Non-pigmented ciliary epithelial cell (primary cell): ENCODE measurements around the gene FAM107B.

ENCODE experiments used
- DNase-seq: peaks from one replicate; pipeline ENCODE4 v3.0.0-alpha.2; 2010; ENCODE audit warnings: low read depth

FAM107B gene

DNA sequence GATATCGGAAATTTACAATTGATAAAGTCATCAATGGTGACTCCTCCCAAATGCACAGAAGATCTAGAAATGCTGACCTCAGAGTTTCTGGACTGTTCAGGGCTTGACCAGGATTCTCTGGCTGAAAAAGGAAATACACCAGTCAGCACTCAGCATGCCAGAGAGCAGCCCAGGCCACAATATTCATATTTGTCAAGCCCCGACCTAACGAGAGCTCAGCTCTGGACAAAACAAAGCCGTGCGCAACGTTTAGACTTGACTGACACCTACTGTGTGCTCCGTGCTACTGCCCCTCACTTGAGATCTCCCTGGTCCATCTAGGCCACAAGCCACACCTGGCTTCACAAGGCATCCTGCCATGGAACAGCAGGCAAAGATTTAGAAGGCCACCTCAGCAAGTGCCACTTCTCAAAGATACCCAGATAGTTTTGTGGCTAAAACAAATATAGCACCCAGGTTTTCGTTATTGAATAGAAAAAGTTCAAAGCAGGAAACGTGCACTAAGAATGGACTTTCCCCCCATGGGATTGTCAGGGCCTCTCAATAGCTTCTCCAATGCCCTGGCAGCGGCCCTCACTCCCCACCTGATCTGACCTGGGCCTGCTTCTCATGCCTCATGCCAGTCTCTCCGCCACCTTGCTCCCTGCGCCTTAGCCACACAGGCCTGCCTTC is 218.3 kb downstream of the FAM107B start:
- DNase-seq = no peak

DNA sequence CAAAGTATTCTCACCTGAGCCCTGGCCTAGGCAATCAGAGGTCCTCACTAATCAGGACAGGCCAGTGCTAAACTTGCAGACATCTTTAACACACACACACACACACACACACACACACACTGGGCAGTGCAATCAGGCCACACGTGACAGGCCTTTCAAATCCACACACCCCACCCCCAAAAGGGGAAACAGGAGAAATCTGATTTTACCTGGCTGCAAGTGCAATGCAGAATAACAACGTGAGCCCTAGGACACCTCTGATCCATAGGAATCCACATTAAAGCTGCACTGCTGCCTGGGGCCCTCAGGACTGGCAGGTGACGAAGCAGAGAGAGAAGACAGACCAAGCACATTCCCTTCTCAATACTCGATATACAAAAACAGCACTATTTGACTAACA is 218.9 kb downstream of the FAM107B start:
- DNase-seq = no peak

- no peak for DNase-seq
Observed at GRCh38 chr10:14554491-14555205, 220.0 kb downstream of the FAM107B start.

GRCh38 chr10:14554091-14554490 is 220.6 kb downstream of the FAM107B start:
- DNase-seq = no peak

DNA sequence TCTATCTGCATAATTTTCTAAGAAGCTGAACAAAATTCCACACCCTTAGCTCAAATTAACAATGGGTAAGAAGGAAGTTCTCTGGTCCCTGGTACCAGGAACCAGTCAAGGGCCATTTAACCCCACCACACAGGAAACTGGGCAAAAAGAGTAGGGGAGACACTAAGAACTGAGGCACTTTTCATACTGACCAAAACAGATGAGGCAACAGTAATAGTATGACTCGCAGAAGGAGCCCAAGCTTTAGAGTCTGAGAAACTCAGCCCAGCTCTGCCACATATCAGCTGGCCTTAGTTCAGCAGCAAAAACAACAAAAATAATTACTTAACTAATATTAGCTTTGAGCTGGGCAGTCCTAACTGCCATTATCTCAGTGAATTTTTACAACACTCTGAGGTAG is 221.2 kb downstream of the FAM107B start:
- DNase-seq = no peak

- DNase-seq = no peak
Observed at GRCh38 chr10:14552015-14552414, 222.7 kb downstream of the FAM107B start.

DNA sequence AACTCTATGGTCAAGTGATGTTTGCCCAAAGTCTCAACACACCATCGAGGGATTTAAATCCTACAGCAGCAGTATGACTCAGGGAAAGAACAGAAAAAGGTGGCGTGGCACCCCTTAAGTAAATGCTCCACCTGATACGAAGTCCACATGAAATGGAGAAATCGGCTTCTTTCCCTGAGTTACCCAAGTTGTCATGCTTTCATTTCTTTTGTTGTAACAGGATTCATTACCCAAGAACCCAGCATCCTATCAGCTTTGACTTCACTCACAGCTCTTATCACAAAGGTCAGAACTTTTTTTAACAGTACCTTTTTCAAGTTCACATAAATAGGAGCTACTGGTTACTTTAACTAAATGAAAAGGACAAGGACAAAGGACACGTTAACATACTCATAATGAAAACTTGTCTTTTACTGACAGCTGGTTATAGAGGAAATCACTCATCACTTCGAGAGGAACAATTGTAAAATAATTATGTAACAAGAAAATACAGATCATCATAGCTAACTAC is 224.2 kb downstream of the FAM107B start:
- no peak for DNase-seq

DNA sequence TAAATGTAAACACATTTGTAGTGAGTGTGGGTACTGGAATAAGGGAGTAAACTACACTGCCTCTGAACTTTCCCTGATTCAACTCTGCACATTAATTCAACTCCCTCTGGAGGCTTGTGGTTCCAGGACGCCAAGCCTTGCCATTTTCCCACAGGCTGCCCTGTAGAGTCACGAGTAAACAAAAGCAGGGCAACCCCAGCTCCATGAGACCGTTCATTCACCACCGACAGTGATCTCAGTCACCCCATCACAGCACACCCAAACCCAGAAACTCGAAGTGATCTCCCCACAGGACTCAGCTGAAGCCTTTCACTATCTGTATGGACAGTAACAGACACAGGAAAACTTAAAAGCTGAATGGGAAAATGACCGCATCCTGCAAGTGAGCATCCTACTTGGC is 225.2 kb downstream of the FAM107B start:
- DNase-seq = no peak

DNA sequence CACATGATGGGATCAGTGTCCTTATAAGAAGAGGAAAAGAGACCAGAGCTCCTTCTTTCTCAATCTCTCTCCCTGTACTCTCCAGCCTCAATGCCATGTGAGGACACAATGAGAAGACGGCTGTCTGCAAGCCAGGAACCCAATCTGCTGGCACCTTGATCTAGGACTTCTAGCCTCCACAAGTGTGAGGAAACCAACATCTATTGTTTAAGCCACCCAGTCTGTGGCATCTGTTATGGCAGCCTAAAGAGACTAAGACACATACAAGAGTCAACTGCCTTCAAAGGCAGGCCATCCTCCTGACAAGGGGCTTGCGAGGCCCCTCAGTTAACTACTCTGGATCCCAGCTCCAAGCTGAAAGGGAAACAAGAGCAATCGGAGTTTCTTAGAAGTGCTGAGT is 225.7 kb downstream of the FAM107B start:
- no peak for DNase-seq

GRCh38 chr10:14548474-14548873 is 226.2 kb downstream of the FAM107B start:
- DNase-seq = no peak

GRCh38 chr10:14547816-14548215 is 226.9 kb downstream of the FAM107B start:
- no peak for DNase-seq

DNA sequence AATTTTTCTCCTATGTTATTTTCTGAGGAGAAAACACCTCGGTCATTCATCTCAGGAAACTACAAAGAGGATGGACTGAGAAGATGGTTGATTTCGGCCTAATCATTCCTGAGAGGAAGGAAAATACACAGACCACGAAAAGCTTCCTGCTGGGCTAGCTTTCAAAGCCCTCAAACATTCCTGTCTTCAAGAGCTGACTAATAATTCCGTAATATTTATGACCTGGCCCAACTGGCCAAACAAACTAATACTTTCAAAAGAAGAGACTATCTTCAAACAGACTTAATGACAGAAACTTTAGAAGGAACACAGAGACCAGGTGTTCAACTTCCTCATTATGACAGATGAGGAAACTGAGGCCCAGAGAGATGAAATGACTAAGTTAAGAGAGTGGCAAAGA is 228.9 kb downstream of the FAM107B start:
- DNase-seq = peak; percentile 44

DNA sequence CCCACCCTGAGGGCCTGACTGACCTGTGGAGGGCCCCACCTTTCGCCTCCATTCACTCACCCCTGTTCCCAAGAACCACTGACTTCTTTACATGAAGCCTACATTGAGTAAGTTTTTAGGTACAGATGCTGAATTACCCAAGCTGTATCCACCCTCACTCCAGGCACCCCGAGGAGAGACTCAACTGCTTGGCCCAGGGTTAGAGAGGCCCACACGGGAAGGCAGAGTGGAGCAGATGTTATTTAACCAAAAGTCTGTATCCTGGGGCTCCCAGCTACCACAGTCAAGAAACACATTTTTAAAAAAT is 230.8 kb downstream of the FAM107B start:
- no peak for DNase-seq

DNA sequence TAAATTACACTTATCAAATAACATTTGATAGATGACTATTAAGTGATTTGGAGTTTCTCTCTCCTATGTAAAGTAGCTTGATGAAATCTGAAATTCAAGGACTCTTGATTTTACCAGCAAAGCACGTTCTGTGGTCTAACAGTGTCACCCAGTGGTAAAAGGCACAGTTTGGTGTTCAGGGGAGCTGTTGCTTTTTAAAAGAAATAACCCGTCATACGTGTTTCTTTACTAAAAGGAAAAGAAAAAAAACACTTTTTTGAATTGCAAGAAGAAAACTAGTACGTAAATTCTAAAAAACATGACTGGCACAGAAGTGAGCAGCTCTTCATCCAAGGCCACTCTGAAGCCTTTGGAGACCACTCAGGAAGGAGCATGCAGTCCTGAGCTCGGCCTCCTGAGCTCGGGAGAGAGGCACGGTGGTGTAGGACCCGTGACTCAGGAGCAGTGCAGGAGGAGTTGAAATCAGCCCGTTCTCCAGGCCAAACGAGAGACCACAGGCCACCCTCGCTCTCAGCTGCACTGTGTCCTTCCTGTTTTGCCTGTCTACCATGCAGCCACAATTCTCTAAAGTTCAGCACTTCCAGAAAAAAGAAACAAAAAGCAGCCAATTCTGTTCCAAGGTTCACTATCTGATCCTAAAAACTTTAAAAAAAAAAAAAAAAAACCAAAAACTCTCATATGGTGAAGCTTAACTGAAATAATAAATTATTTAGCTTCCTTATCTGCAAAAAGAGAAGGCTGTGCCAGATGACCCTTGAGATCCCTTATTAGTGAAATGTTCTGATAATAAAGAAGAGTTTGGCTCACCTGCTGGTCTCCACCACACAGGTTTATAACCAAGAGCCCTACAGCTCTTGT is 231.4 kb downstream of the FAM107B start:
- no peak for DNase-seq

- DNase-seq = no peak
Observed at GRCh38 chr10:14541379-14541778, 233.3 kb downstream of the FAM107B start.

DNA sequence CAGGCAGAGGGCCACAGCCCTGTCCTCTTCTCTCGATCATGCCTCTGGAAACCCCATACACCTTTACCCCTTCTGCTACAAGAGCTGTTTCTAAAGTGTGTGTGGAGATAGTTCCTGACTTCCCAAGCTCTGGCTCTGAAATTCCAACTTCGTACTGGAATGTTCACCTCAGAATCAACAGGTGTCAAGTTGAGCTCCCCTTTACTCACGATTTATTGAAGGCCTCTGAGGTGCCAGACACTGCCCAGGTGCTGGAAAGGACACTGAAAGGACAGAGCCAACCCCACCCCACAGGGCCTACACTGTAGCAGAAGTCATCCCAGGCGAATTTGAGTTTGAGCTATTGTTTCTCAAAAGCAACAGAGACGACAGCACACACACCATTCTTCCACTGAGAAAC is 234.1 kb downstream of the FAM107B start:
- no peak for DNase-seq

DNA sequence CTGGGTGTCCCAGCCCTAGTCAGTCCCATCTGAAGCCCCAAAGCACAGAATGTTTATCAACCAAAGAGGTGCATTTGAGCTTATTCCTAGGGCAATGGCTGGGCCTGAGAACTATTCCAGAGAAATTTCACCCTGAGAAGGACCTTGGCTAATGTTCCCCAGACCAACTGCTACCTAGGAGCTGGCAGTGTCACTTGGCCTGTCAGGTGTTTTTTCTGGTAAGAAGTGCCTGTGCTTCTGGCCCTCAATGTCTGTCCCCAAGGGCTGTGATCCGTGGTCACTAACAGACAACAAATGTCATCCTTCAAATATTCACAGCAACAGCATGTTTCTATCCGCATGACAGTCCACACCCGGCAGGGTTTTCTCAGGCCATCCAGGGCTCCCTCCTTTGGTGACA is 234.6 kb downstream of the FAM107B start:
- no peak for DNase-seq

DNA sequence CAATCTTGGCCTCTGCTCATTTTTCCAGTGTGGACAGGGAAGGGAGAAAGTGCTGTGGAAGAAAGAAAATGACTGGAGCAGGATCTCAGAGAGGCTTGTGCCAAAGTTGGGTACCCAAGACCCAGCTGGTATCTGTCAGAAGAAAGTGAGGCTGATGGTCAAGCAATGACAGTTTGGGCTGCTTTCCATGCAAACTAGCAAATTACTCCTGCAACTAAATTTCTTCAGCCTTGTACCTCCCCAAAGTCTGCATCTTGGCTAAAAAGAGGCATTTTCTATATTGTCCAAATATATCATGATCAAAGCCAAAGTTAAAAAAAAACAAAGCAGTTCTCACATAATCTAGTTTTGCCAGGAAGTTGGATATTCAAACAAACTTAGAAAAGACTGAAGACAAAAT is 235.5 kb downstream of the FAM107B start:
- no peak for DNase-seq

DNA sequence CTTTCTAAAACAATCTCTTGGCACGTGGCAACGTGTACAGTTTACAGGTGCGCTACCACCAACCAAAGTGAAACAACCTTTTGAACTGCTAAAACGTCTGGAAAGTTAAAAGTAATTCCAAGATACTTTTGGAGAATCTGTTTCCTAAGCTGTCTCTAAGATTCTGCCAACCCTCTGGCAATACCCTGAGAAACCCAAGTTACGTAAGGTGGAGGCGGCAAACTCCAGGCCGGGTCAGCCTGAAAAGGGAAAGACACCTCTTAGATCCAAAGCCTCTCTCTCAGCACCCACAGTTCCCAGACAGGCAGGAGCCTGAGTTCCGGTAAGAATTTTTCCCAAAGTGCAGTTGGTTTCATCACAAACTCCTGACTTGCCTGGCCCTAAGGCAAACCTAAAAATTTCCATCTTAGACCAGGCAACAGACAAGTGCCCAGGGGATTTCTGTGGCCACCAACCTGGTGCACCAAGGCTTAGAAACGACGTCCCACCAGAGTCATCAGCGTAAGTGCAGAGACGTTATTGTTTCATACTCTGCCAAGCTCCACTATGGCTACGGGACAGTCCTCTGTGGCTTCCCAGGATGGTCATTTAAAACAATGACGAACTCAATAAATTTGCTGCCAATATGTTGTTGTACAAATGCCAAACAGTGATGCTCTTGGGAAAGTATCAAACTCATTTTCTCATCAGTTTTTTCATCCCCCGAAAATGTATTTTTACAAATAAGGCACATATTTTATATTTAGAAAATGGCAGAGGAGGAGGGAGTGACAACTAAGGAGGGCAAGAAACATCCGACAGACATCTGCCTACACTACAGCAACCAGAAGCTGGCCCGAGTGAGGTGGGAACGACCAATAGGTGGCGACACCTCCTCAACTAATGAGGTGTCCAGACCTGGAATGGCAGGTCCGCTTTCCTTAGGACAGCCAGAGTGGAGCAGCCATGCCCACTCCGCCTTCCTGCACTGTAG is 238.2 kb downstream of the FAM107B start:
- no peak for DNase-seq

GRCh38 chr10:14535457-14536130 is 239.1 kb downstream of the FAM107B start:
- no peak for DNase-seq

DNA sequence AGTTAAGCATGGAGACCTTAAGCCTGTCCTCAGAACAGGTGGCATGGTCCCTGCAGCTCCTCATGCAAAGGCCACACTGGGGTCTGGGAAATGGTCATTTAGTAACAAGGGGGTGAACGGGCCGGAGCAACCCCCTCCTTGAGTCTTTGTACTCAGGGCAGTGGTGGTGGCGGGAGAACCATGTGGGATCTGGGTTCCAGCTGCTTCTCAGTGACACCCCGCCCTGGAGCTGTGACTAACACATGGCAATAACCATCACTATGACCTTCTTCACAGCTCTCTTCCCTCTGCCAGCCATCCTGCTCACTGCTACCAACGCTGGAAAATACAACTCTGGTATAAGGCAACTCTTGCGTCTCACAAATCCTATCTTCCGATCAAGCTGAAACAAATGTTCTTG is 240.5 kb downstream of the FAM107B start:
- no peak for DNase-seq
